Measurements from ENCODE around the gene POGK.
"Not testable (repeated sequence)": the region's sequence is repeated elsewhere in the genome, so short reads cannot be mapped to it uniquely, and the experiment has no call there.

POGK gene

GRCh38 chr1:166838766-166839599, at the start of gene POGK:
Gene POGK (plus strand): TSS chr1:166839475. CDS start chr1:166840957, 1,482 bp downstream.
- Histone ChIP-seq H3K36me3 (ENCODE audit: control insufficient read depth, insufficient read depth, low read length) (peaks cover 25% of the 10 kb centered on the region), H3K27me3 (ENCODE audit: control insufficient read depth, insufficient read depth, low read length) (peaks cover 3% of the 10 kb centered on the region), H3K9ac (ENCODE audit: low read depth, low read length) (peak within 1 kb of the TSS; percentile 92), H3K4me3 (ENCODE audit: low read depth, low read length) (peak within 1 kb of the TSS; percentile 78), H3K9me3 (ENCODE audit: control insufficient read depth, insufficient read depth, low read length) (no peaks in the 10 kb centered on the region), H3K4me1 (ENCODE audit: control insufficient read depth, insufficient read depth, low read length) (peaks cover 5% of the 10 kb centered on the region)

- Histone ChIP-seq H3K9me3 (ENCODE audit: control insufficient read depth, insufficient read depth, low read length) (no peaks in the 10 kb centered on the region), H3K9ac (ENCODE audit: low read depth, low read length) (no peak overlapping the region), H3K27me3 (ENCODE audit: control insufficient read depth, insufficient read depth, low read length) (no peaks in the 10 kb centered on the region), H3K4me1 (ENCODE audit: control insufficient read depth, insufficient read depth, low read length) (no peaks in the 10 kb centered on the region), H3K36me3 (ENCODE audit: control insufficient read depth, insufficient read depth, low read length) (no peaks in the 10 kb centered on the region), H3K4me3 (ENCODE audit: low read depth, low read length) (no peak overlapping the region)
Observed at GRCh38 chr1:166796620-166797236, 42.5 kb upstream of the POGK start.

GRCh38 chr1:166808952-166809351, 30.3 kb upstream of the POGK start:
- Histone ChIP-seq H3K27me3 (ENCODE audit: control insufficient read depth, insufficient read depth, low read length) (no peaks in the 10 kb centered on the region), H3K9ac (ENCODE audit: low read depth, low read length) (no peak overlapping the region), H3K36me3 (ENCODE audit: control insufficient read depth, insufficient read depth, low read length) (no peaks in the 10 kb centered on the region), H3K4me3 (ENCODE audit: low read depth, low read length) (no peak overlapping the region), H3K4me1 (ENCODE audit: control insufficient read depth, insufficient read depth, low read length) (no peaks in the 10 kb centered on the region), H3K9me3 (ENCODE audit: control insufficient read depth, insufficient read depth, low read length) (no peaks in the 10 kb centered on the region)

GRCh38 chr1:166811691-166812090, 27.6 kb upstream of the POGK start:
- Histone ChIP-seq H3K4me3 (ENCODE audit: low read depth, low read length) (no peak overlapping the region), H3K4me1 (ENCODE audit: control insufficient read depth, insufficient read depth, low read length) (no peaks in the 10 kb centered on the region), H3K36me3 (ENCODE audit: control insufficient read depth, insufficient read depth, low read length) (no peaks in the 10 kb centered on the region), H3K27me3 (ENCODE audit: control insufficient read depth, insufficient read depth, low read length) (no peaks in the 10 kb centered on the region), H3K9ac (ENCODE audit: low read depth, low read length) (no peak overlapping the region), H3K9me3 (ENCODE audit: control insufficient read depth, insufficient read depth, low read length) (no peaks in the 10 kb centered on the region)

- Histone ChIP-seq H3K9me3 (ENCODE audit: control insufficient read depth, insufficient read depth, low read length) (no peaks in the 10 kb centered on the region), H3K4me3 (ENCODE audit: low read depth, low read length) (no peak overlapping the region), H3K36me3 (ENCODE audit: control insufficient read depth, insufficient read depth, low read length) (no peaks in the 10 kb centered on the region), H3K27me3 (ENCODE audit: control insufficient read depth, insufficient read depth, low read length) (no peaks in the 10 kb centered on the region), H3K4me1 (ENCODE audit: control insufficient read depth, insufficient read depth, low read length) (no peaks in the 10 kb centered on the region), H3K9ac (ENCODE audit: low read depth, low read length) (no peak overlapping the region)
Observed at GRCh38 chr1:166813508-166814223, 25.6 kb upstream of the POGK start.

GRCh38 chr1:166814611-166815010, 24.7 kb upstream of the POGK start:
- Histone ChIP-seq H3K36me3 (ENCODE audit: control insufficient read depth, insufficient read depth, low read length) (no peaks in the 10 kb centered on the region), H3K4me1 (ENCODE audit: control insufficient read depth, insufficient read depth, low read length) (no peaks in the 10 kb centered on the region), H3K9me3 (ENCODE audit: control insufficient read depth, insufficient read depth, low read length) (no peaks in the 10 kb centered on the region), H3K27me3 (ENCODE audit: control insufficient read depth, insufficient read depth, low read length) (no peaks in the 10 kb centered on the region), H3K4me3 (ENCODE audit: low read depth, low read length) (no peak overlapping the region), H3K9ac (ENCODE audit: low read depth, low read length) (no peak overlapping the region)

- Histone ChIP-seq H3K4me3 (ENCODE audit: low read depth, low read length) (no peak overlapping the region), H3K9ac (ENCODE audit: low read depth, low read length) (no peak overlapping the region), H3K4me1 (ENCODE audit: control insufficient read depth, insufficient read depth, low read length) (no peaks in the 10 kb centered on the region)
Observed at GRCh38 chr1:166819974-166820373, 19.3 kb upstream of the POGK start.

GRCh38 chr1:166822385-166822784, 16.9 kb upstream of the POGK start:
- no peaks in the 10 kb centered on the region for H3K36me3 ChIP-seq (ENCODE audit: control insufficient read depth, insufficient read depth, low read length)
- H3K27me3 ChIP-seq (ENCODE audit: control insufficient read depth, insufficient read depth, low read length), result no peaks in the 10 kb centered on the region
- no peak overlapping the region for H3K9ac ChIP-seq (ENCODE audit: low read depth, low read length)
- no peaks in the 10 kb centered on the region for H3K9me3 ChIP-seq (ENCODE audit: control insufficient read depth, insufficient read depth, low read length)
- no peaks in the 10 kb centered on the region for H3K4me1 ChIP-seq (ENCODE audit: control insufficient read depth, insufficient read depth, low read length)
- no peak overlapping the region for H3K4me3 ChIP-seq (ENCODE audit: low read depth, low read length)

More at GRCh38 chr1:166819974-166820373, 19.3 kb upstream of the POGK start:
- H3K36me3 ChIP-seq (ENCODE audit: control insufficient read depth, insufficient read depth, low read length), result no peaks in the 10 kb centered on the region
- H3K27me3 ChIP-seq (ENCODE audit: control insufficient read depth, insufficient read depth, low read length), result no peaks in the 10 kb centered on the region
- H3K9me3 ChIP-seq (ENCODE audit: control insufficient read depth, insufficient read depth, low read length), result no peaks in the 10 kb centered on the region

GRCh38 chr1:166827426-166827825, 11.8 kb upstream of the POGK start:
- Histone ChIP-seq H3K4me1 (ENCODE audit: control insufficient read depth, insufficient read depth, low read length) (no peaks in the 10 kb centered on the region), H3K4me3 (ENCODE audit: low read depth, low read length) (no peak overlapping the region), H3K9me3 (ENCODE audit: control insufficient read depth, insufficient read depth, low read length) (peaks cover 3% of the 10 kb centered on the region), H3K36me3 (ENCODE audit: control insufficient read depth, insufficient read depth, low read length) (no peaks in the 10 kb centered on the region), H3K27me3 (ENCODE audit: control insufficient read depth, insufficient read depth, low read length) (no peaks in the 10 kb centered on the region), H3K9ac (ENCODE audit: low read depth, low read length) (no peak overlapping the region)

- not testable (repeated sequence) for H3K9ac ChIP-seq (ENCODE audit: low read depth, low read length); H3K27me3 ChIP-seq (ENCODE audit: control insufficient read depth, insufficient read depth, low read length); H3K36me3 ChIP-seq (ENCODE audit: control insufficient read depth, insufficient read depth, low read length); H3K9me3 ChIP-seq (ENCODE audit: control insufficient read depth, insufficient read depth, low read length); H3K4me1 ChIP-seq (ENCODE audit: control insufficient read depth, insufficient read depth, low read length); H3K4me3 ChIP-seq (ENCODE audit: low read depth, low read length)
Observed at GRCh38 chr1:166829762-166830161, 9.5 kb upstream of the POGK start.

- Histone ChIP-seq H3K4me3 (ENCODE audit: low read depth, low read length) (no peak overlapping the region), H3K9me3 (ENCODE audit: control insufficient read depth, insufficient read depth, low read length) (no peaks in the 10 kb centered on the region), H3K9ac (ENCODE audit: low read depth, low read length) (no peak overlapping the region), H3K4me1 (ENCODE audit: control insufficient read depth, insufficient read depth, low read length) (peaks cover 5% of the 10 kb centered on the region), H3K27me3 (ENCODE audit: control insufficient read depth, insufficient read depth, low read length) (peaks cover 3% of the 10 kb centered on the region), H3K36me3 (ENCODE audit: control insufficient read depth, insufficient read depth, low read length) (peaks cover 9% of the 10 kb centered on the region)
Observed at GRCh38 chr1:166836733-166837132, 2.5 kb upstream of the POGK start.

All from iPS-15b (cell line).